ENCODE measurements around the gene NUBPL.

DNA sequence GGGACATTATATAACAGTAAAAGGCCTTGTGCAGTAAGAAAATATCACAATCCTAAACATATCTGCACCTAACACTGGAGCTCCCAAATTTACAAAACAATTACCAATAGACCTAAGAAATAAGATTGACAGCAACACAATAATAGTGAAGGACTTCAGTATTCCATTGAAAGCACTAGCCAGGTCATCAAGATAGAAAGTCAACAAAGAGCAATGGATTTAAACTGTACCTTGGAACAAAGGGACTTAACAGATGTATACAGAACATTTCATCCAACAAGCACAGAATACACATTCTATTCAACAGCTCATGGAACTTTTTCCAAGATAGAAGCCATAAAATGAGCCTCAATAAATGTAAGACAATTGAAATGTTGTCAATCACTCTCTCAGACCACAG, 306.4 kb downstream of the NUBPL start:
- TF ChIP-seq, protein P1, sequence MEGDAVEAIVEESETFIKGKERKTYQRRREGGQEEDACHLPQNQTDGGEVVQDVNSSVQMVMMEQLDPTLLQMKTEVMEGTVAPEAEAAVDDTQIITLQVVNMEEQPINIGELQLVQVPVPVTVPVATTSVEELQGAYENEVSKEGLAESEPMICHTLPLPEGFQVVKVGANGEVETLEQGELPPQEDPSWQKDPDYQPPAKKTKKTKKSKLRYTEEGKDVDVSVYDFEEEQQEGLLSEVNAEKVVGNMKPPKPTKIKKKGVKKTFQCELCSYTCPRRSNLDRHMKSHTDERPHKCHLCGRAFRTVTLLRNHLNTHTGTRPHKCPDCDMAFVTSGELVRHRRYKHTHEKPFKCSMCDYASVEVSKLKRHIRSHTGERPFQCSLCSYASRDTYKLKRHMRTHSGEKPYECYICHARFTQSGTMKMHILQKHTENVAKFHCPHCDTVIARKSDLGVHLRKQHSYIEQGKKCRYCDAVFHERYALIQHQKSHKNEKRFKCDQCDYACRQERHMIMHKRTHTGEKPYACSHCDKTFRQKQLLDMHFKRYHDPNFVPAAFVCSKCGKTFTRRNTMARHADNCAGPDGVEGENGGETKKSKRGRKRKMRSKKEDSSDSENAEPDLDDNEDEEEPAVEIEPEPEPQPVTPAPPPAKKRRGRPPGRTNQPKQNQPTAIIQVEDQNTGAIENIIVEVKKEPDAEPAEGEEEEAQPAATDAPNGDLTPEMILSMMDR (IDR thresholded peaks at IDR 0.05; ENCODE audit: low read depth, low read length): no peak
- no peak for TF ChIP-seq POLR2A (IDR thresholded peaks at IDR 0.05; ENCODE audit: extremely low read depth, insufficient read length)
- TF ChIP-seq MYC (IDR thresholded peaks at IDR 0.05; ENCODE audit: low read depth, low read length): no peak
